ENCODE data around the gene KCNMA1.
"Not testable (repeated sequence)": the region's sequence is repeated elsewhere in the genome, so short reads cannot be mapped to it uniquely, and the experiment has no call there.

The KCNMA1 gene

GRCh38 chr10:77593771-77594470 lies 43.7 kb downstream of the KCNMA1 start:
- DNase-seq (ENCODE audit: low read depth), result no peak
- no peak overlapping the region for H3K4me3 ChIP-seq (ENCODE audit: low read depth, low read length)
- TF ChIP-seq, protein P1, sequence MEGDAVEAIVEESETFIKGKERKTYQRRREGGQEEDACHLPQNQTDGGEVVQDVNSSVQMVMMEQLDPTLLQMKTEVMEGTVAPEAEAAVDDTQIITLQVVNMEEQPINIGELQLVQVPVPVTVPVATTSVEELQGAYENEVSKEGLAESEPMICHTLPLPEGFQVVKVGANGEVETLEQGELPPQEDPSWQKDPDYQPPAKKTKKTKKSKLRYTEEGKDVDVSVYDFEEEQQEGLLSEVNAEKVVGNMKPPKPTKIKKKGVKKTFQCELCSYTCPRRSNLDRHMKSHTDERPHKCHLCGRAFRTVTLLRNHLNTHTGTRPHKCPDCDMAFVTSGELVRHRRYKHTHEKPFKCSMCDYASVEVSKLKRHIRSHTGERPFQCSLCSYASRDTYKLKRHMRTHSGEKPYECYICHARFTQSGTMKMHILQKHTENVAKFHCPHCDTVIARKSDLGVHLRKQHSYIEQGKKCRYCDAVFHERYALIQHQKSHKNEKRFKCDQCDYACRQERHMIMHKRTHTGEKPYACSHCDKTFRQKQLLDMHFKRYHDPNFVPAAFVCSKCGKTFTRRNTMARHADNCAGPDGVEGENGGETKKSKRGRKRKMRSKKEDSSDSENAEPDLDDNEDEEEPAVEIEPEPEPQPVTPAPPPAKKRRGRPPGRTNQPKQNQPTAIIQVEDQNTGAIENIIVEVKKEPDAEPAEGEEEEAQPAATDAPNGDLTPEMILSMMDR (IDR thresholded peaks at IDR 0.05; ENCODE audit: insufficient read depth, low read depth, low read length, missing control alignments), result no peak

DNA sequence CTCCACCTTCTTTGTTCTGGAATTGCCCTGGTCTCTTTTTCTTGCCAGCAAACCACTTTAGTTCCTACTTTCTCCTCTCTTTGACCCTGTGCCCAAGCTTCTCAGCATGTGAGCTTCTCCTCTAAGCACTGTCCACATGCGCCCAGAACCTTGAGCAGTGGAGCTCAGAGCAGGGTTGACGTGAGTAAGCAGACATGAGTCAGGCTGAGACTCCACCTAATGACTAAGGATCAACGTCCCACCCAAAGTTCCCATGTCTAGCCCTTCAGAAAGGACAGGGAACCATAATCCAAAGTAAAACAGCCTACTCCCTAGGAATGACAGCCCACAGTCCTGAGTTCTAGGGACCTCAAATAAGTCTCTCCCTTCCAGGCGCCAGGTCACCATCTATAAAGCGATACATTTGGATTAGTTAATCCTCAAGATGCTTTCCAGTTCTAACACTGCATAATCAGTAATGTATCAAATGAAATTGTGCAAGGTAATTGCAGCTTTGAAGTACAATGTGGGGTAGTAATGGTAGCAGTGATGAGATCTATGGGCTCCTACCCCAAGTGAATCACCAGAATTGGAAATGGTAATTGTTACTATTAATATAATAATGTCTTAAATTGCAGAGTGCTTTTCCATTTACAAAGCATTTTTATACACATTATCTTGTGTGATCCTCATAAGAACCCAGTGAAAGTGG lies 44.5 kb downstream of the KCNMA1 start:
- DNase-seq (ENCODE audit: low read depth), result no peak
- TF ChIP-seq, protein P1 (IDR thresholded peaks at IDR 0.05; ENCODE audit: insufficient read depth, low read depth, low read length, missing control alignments), result no peak
- no peak overlapping the region for H3K4me3 ChIP-seq (ENCODE audit: low read depth, low read length)

DNA sequence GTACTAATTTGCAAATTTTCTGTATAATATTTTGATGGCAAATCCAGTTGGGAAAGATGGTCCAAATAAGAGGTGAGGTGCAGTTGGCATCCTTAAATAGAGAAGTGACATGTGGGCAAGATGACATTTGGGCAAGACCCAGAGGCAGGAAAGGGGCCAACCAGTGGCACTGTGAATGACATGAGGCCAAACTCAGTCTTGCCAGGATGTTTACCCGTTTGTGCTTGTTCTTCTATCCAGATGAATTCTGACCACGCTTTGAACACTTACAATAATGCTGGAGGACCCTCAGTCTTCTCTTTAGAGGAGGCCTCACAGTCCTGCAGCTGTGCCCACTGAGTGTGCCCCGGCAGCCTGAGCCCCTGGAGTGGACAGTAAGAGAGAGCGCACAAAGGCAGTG lies 45.1 kb downstream of the KCNMA1 start:
- no peak for DNase-seq (ENCODE audit: low read depth)
- TF ChIP-seq, protein P1 (IDR thresholded peaks at IDR 0.05; ENCODE audit: insufficient read depth, low read depth, low read length, missing control alignments), result no peak
- H3K4me3 ChIP-seq (ENCODE audit: low read depth, low read length), result no peak overlapping the region

DNA sequence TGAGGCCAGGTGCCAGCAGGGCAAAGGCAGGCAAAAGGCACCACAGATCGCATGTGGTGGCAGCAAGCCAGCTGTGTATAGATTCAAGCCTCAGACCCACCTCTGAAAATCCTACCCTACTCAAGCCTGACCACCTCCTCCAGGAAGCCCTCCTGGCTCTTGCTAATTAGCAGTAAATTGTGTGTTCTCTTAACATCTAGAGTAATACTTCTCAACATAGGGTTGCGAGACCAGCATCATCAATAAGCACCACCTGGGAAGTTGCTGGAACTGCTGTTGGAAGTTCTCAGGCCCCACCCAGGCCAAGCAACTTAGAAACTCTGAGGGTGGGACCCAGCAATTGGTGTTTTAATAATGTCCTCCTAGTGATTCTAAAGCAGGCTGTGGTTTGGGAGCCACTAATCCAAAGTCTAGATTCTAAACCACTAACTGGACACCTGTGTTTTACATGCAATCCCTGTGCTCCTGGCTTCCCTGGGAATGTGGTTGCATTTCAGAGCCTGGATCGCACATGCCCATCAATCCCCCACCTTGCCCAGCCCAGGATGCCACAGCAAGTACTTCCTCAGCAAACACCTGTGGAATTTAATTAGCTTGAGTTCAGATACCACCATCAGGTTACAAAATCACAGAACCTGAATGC lies 46.2 kb downstream of the KCNMA1 start:
- no peak overlapping the region for H3K4me3 ChIP-seq (ENCODE audit: low read depth, low read length)
- DNase-seq (ENCODE audit: low read depth), result no peak
- TF ChIP-seq, protein P1 (IDR thresholded peaks at IDR 0.05; ENCODE audit: insufficient read depth, low read depth, low read length, missing control alignments), result no peak

GRCh38 chr10:77590344-77591237 lies 47.0 kb downstream of the KCNMA1 start:
- no peak overlapping the region for H3K4me3 ChIP-seq (ENCODE audit: low read depth, low read length)
- DNase-seq (ENCODE audit: low read depth), result no peak
- TF ChIP-seq, protein P1 (IDR thresholded peaks at IDR 0.05; ENCODE audit: insufficient read depth, low read depth, low read length, missing control alignments), result no peak

DNA sequence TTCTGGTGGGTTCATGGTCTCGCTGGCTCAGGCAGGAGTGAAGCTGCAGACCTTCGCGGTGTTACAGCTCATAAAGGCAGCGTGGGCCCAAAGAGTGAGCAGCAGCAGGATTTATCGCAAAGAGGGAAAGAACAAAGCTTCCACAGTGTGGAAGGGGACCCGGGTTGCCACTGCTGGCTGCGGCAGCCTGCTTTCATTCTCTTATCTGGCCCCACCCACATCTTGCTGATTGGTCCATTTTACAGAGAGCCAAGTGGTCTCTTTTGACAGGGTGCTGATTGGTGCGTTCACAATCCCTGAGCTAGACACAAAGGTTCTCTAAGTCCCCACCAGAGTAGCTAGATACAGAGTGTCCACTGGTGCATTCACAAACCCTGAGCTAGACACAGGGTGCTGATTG lies 47.9 kb downstream of the KCNMA1 start:
- not testable (repeated sequence) for DNase-seq (ENCODE audit: low read depth); H3K4me3 ChIP-seq (ENCODE audit: low read depth, low read length)

All from GM12865 (cell line).